A549 (cell line): ENCODE data around the gene RPL22.

ENCODE experiments used
- MAFK ChIP-seq: fragments of 450-650 bp; IDR thresholded peaks from 2 replicates; pipeline ENCODE4 v1.6.1; 2014; ENCODE audit not compliant: partially characterized antibody
- POLR2A ChIP-seq: IDR thresholded peaks from 2 replicates; pipeline ENCODE4 v1.6.1; 2012; ENCODE audit warnings: mild to moderate bottlenecking, low read length
- RAD21 ChIP-seq, 2 experiments: fragments of >200 bp in 1 of 2; sonication (Bioruptor Twin) in 1 of 2; formaldehyde crosslinking in 1 of 2; IDR thresholded peaks in 1 of 2; conservative IDR thresholded peaks in 1 of 2; 2 replicates in 1 of 2; 3 replicates in 1 of 2; pipeline ENCODE4 v1.6.1; 2012 to 2018; ENCODE audit warnings: inconsistent platforms in 1 of 2
- SMC3 ChIP-seq: fragments of >200 bp; sonication (Bioruptor Twin); formaldehyde crosslinking; IDR thresholded peaks from 3 replicates; pipeline ENCODE4 v1.6.1; 2018; ENCODE audit warnings: inconsistent platforms
- TF ChIP-seq, protein P1 (sequence below): fragments of >200 bp; sonication (Bioruptor Twin); formaldehyde crosslinking; IDR thresholded peaks from 3 replicates; pipeline ENCODE4 v1.5.1; 2016
- TF ChIP-seq, protein P2 (sequence below): fragments of 200-600 bp; sonication (generic); IDR thresholded peaks from 2 replicates; pipeline ENCODE4 v1.6.1; 2016; ENCODE audit warnings: antibody characterized with exemption, mild to moderate bottlenecking, moderate library complexity
- TF ChIP-seq, protein P3 (sequence below): fragments of 250-450 bp; sonication (Bioruptor Pico); IDR thresholded peaks from 2 replicates; pipeline ENCODE4 v1.5.0; 2020; ENCODE audit warnings: low read depth, mild to moderate bottlenecking, moderate library complexity
- TF ChIP-seq, protein P4 (sequence below): IDR thresholded peaks from 2 replicates; pipeline ENCODE4 v1.6.1; 2012

DNA sequence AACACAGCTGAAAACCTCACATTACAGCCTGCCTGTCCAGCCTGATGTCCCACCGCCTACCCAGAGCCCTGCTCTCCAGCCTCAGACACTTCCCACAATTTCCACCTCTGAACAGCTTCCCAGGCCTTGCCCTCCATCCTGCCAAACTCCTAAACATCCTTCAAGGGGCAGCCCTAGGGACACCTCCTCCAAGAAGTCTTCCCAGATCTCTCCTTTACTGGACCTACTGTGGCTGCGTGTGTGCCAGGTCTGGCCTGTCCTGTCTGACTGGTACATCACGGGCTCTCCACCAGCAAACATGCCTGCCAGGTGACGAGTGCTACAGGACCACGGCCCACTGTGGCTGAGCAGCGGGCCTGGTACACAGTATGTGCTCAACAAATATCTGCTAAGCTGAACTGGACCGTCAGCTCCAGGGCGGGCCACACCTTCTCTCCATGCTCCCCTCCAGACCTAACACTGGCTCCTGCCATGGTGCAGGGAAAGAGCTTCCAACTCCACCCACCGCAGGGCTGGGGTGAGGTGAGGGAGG lies 48.0 kb downstream of the RPL22 start:
- TF ChIP-seq, protein P1, sequence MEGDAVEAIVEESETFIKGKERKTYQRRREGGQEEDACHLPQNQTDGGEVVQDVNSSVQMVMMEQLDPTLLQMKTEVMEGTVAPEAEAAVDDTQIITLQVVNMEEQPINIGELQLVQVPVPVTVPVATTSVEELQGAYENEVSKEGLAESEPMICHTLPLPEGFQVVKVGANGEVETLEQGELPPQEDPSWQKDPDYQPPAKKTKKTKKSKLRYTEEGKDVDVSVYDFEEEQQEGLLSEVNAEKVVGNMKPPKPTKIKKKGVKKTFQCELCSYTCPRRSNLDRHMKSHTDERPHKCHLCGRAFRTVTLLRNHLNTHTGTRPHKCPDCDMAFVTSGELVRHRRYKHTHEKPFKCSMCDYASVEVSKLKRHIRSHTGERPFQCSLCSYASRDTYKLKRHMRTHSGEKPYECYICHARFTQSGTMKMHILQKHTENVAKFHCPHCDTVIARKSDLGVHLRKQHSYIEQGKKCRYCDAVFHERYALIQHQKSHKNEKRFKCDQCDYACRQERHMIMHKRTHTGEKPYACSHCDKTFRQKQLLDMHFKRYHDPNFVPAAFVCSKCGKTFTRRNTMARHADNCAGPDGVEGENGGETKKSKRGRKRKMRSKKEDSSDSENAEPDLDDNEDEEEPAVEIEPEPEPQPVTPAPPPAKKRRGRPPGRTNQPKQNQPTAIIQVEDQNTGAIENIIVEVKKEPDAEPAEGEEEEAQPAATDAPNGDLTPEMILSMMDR: no peak
- TF ChIP-seq, protein P2, sequence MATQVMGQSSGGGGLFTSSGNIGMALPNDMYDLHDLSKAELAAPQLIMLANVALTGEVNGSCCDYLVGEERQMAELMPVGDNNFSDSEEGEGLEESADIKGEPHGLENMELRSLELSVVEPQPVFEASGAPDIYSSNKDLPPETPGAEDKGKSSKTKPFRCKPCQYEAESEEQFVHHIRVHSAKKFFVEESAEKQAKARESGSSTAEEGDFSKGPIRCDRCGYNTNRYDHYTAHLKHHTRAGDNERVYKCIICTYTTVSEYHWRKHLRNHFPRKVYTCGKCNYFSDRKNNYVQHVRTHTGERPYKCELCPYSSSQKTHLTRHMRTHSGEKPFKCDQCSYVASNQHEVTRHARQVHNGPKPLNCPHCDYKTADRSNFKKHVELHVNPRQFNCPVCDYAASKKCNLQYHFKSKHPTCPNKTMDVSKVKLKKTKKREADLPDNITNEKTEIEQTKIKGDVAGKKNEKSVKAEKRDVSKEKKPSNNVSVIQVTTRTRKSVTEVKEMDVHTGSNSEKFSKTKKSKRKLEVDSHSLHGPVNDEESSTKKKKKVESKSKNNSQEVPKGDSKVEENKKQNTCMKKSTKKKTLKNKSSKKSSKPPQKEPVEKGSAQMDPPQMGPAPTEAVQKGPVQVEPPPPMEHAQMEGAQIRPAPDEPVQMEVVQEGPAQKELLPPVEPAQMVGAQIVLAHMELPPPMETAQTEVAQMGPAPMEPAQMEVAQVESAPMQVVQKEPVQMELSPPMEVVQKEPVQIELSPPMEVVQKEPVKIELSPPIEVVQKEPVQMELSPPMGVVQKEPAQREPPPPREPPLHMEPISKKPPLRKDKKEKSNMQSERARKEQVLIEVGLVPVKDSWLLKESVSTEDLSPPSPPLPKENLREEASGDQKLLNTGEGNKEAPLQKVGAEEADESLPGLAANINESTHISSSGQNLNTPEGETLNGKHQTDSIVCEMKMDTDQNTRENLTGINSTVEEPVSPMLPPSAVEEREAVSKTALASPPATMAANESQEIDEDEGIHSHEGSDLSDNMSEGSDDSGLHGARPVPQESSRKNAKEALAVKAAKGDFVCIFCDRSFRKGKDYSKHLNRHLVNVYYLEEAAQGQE: no peak
- TF ChIP-seq MAFK (no peak), RAD21 (conservative IDR thresholded peaks at IDR 0.05 in 1 of 2, IDR thresholded peaks at IDR 0.05 in 1 of 2) (no peak), SMC3 (no peak), POLR2A (no peak)
- TF ChIP-seq, protein P3, sequence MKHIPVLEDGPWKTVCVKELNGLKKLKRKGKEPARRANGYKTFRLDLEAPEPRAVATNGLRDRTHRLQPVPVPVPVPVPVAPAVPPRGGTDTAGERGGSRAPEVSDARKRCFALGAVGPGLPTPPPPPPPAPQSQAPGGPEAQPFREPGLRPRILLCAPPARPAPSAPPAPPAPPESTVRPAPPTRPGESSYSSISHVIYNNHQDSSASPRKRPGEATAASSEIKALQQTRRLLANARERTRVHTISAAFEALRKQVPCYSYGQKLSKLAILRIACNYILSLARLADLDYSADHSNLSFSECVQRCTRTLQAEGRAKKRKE: no peak
- TF ChIP-seq, protein P4, sequence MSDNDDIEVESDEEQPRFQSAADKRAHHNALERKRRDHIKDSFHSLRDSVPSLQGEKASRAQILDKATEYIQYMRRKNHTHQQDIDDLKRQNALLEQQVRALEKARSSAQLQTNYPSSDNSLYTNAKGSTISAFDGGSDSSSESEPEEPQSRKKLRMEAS: no peak
